Stimulated activated memory B cell treated with anti-CD40 and anti-IgM and Interleukin-4, amounts not matched to agents 10 μg/mL and 1 μg/mL and 100 μg/mL, for 72 hours (primary cell): Measurements from ENCODE around the gene DND1.
"Not testable (repeated sequence)": the region's sequence is repeated elsewhere in the genome, so short reads cannot be mapped to it uniquely, and the experiment has no call there.

Experiments
- ATAC-seq: fragments of 150-1000 bp; cut with Tn5 transposase; 2 replicates; pipeline ENCODE4 v1.10.0; 2021
- H3K27ac Mint-ChIP-seq: one replicate; pipeline ENCODE4 v1.8.0; 2022; ENCODE audit warnings: mild to moderate bottlenecking, mixed read lengths
- H3K27me3 Mint-ChIP-seq: one replicate; pipeline ENCODE4 v1.8.0; 2022; ENCODE audit warnings: mixed read lengths
- H3K36me3 Mint-ChIP-seq: one replicate; pipeline ENCODE4 v1.8.0; 2022; ENCODE audit warnings: mixed read lengths
- H3K4me1 Mint-ChIP-seq: one replicate; pipeline ENCODE4 v1.8.0; 2022; ENCODE audit warnings: mixed read lengths
- H3K4me3 Mint-ChIP-seq: one replicate; pipeline ENCODE4 v1.8.0; 2022; ENCODE audit warnings: mild to moderate bottlenecking, moderate library complexity, mixed read lengths
- H3K9me3 Mint-ChIP-seq: one replicate; pipeline ENCODE4 v1.8.0; 2022; ENCODE audit warnings: mixed read lengths

The DND1 gene

DNA sequence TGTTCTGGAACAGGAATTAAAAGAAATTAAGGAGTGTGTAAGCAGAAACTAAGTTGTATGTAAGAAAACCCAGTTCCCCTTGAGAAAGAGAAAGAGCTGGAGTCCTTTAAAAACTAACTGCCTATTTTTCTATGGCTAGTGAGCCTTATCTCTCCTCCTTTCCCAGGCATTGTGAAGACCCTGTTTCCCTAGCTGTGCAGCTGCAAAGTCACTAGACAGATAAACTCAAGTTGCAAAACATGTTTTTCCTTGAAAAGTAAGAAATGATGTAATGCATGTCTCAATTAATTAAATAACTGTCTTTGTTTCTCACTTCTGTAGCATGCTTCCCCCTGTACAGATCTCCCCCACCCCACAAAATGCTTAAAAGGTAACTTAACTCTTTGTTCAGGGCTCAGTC, 50.3 kb downstream of the DND1 start:
- not testable (repeated sequence) for H3K36me3 Mint-ChIP-seq, H3K27ac Mint-ChIP-seq, ATAC-seq, H3K9me3 Mint-ChIP-seq, H3K4me3 Mint-ChIP-seq, H3K27me3 Mint-ChIP-seq, H3K4me1 Mint-ChIP-seq

GRCh38 chr5:140622301-140622700, 51.1 kb downstream of the DND1 start:
- H3K27ac Mint-ChIP-seq, result no peak overlapping the region
- no peaks in the 10 kb centered on the region for H3K4me1 Mint-ChIP-seq
- H3K4me3 Mint-ChIP-seq, result no peak overlapping the region
- no peaks in the 10 kb centered on the region for H3K9me3 Mint-ChIP-seq
- no peaks in the 10 kb centered on the region for H3K36me3 Mint-ChIP-seq
- H3K27me3 Mint-ChIP-seq, result peaks cover 13% of the 10 kb centered on the region
- no peak for ATAC-seq
